Medulla oblongata (tissue), 1 donor: Measurements from ENCODE around the gene MRPL50.

Experiments
- DNase-seq: peaks from one replicate; pipeline ENCODE4 v3.0.0-alpha.2; 2015; ENCODE audit errors: extremely low spot score

Gene MRPL50

GRCh38 chr9:101375546-101375945 is 22.9 kb downstream of the MRPL50 start:
- no peak for DNase-seq

- no peak for DNase-seq
Observed at GRCh38 chr9:101372327-101373118, 25.9 kb downstream of the MRPL50 start.

- no peak for DNase-seq
Observed at GRCh38 chr9:101371813-101372212, 26.6 kb downstream of the MRPL50 start.

- no peak for DNase-seq
Observed at GRCh38 chr9:101369884-101370531, 28.4 kb downstream of the MRPL50 start.

GRCh38 chr9:101369286-101369685 is 29.1 kb downstream of the MRPL50 start:
- DNase-seq = no peak

GRCh38 chr9:101367323-101367722 is 31.1 kb downstream of the MRPL50 start:
- DNase-seq = no peak

GRCh38 chr9:101366038-101366756 is 32.2 kb downstream of the MRPL50 start:
- DNase-seq = no peak

- no peak for DNase-seq
Observed at GRCh38 chr9:101365181-101365580, 33.2 kb downstream of the MRPL50 start.

GRCh38 chr9:101362450-101362849 is 36.0 kb downstream of the MRPL50 start:
- no peak for DNase-seq

- no peak for DNase-seq
Observed at GRCh38 chr9:101360647-101361046, 37.8 kb downstream of the MRPL50 start.

GRCh38 chr9:101359679-101360078 is 38.7 kb downstream of the MRPL50 start:
- no peak for DNase-seq

GRCh38 chr9:101356619-101357018 is 41.8 kb downstream of the MRPL50 start:
- DNase-seq = no peak

GRCh38 chr9:101354765-101355708 is 43.4 kb downstream of the MRPL50 start:
- DNase-seq = no peak

GRCh38 chr9:101354143-101354764 is 44.2 kb downstream of the MRPL50 start:
- DNase-seq = no peak

- DNase-seq = no peak
Observed at GRCh38 chr9:101353683-101354082, 44.7 kb downstream of the MRPL50 start.

- DNase-seq = no peak
Observed at GRCh38 chr9:101352892-101353463, 45.4 kb downstream of the MRPL50 start.

- DNase-seq = no peak
Observed at GRCh38 chr9:101350285-101350684, 48.1 kb downstream of the MRPL50 start.

GRCh38 chr9:101342595-101342994 is 55.8 kb downstream of the MRPL50 start:
- no peak for DNase-seq

- DNase-seq = no peak
Observed at GRCh38 chr9:101341958-101342357, 56.5 kb downstream of the MRPL50 start.
